ENCODE data around the gene UST.

UST gene

DNA sequence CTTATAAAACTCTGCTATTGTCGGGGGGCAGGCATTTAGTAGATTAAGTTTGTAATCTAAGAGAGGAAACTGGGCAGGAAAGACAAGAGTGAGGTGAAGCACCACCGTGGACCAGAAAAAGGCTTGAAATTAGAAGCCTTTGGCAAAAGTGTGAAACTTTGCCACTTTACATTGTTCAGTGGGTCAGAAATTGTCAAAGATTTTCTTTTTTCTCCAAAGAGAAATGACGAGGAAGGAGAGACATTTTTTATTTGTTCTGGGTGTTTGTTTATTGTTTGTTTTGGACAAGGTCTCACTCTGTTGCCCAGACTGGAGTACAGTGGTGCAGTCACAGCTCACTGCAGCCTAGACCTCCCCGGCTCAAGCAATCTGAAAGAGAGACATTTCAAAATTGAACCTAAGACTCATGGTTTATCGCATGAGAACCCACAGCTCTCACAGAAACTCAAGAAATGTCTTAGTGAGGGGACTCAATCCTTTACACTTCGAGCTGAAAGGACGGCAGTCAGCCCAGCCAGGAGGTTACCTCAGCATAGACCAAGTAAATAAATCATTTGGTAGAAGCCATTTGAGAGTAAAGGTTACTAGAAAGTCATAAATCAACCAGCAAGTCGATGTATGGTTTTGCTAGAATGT lies 307.8 kb downstream of the UST start:
- Histone ChIP-seq H3K36me3 (ENCODE audit: control insufficient read depth, insufficient read depth, low read length) (no peaks in the 10 kb centered on the region), H3K27ac (ENCODE audit: low read depth, low read length, severe bottlenecking) (no peak overlapping the region), H3K9me3 (ENCODE audit: control insufficient read depth, low read length) (no peaks in the 10 kb centered on the region), H3K4me3 (ENCODE audit: extremely low read depth, insufficient read depth, low read length, poor library complexity, severe bottlenecking) (no peak overlapping the region), H3K4me1 (ENCODE audit: control insufficient read depth, insufficient read depth, low read length, poor library complexity, severe bottlenecking) (peaks cover 10% of the 10 kb centered on the region)
- WGBS, 2 experiments (ENCODE audit: insufficient coverage in 2 of 2), result 87 to 94% methylated on average over 3 to 4 of the region's 8 CpGs

DNA sequence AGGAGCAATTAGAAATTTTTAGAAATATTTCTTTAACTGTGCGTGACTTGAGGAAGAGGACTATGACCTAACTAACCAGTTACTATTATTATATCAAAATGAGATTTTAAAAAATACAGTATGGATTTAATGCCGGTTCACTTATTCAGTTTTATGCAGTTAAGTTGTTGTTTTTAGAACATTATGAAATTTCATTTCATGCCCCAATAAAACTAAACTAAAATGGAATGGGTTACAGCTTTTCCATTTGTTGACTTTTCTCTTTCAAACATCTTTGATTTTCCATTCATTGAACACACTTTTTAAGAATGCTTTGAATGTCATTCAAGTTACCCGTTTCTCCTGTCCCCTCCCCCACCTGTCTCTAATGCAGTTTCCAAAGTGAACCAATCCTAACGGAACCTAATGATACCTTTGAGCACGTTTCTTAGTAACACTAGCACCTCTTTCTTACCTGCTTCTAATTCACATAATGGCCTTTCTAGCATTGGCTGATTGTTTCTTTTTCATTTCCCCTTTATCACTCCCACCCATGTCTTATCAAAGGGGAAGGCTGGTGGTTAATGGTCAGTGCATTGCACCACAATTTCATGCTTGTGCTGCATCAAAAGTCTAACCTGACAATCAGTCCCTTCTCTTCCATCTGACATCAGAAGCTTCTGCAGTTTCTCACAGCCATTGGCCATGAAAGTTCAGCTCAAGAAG lies 308.5 kb downstream of the UST start:
- Histone ChIP-seq H3K9me3 (ENCODE audit: control insufficient read depth, low read length) (no peaks in the 10 kb centered on the region), H3K36me3 (ENCODE audit: control insufficient read depth, insufficient read depth, low read length) (no peaks in the 10 kb centered on the region), H3K27ac (ENCODE audit: low read depth, low read length, severe bottlenecking) (no peak overlapping the region), H3K4me3 (ENCODE audit: extremely low read depth, insufficient read depth, low read length, poor library complexity, severe bottlenecking) (no peak overlapping the region), H3K4me1 (ENCODE audit: control insufficient read depth, insufficient read depth, low read length, poor library complexity, severe bottlenecking) (peaks cover 13% of the 10 kb centered on the region)
- 78 to 82% methylated on average over 3 of the region's 5 CpGs for WGBS, 2 experiments (ENCODE audit: insufficient coverage in 2 of 2)

DNA sequence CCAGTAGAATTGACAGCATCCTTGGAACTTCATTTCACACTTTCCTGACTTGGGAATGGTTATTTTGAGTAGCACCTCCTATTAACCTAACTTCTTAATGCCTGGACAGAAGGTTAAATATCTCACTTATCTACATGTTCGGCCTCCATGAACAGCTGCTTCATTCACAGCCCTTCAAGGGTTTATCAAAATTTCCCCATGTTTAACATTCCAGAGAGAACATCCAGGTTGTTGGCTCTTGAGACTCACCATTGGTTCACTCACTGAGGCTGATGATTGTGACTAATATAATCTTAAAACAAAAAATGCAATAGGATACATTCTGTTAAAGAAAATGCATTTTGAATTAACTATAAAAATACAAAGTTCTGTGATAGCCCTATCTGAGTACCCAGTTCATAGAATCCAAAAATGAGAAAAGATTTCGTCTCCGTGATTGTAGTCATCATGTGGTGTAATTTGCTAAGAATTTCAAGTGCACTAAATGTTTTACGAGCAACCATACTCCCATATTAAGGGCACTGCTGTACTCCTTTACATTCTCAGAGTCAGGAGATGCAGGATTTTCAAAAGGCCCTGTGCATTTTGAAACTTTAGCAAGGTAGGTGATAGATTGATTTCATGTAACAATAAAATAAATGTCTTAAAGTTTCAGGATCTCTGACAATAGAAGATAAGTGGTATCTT lies 310.1 kb downstream of the UST start:
- H3K4me3 ChIP-seq (ENCODE audit: extremely low read depth, insufficient read depth, low read length, poor library complexity, severe bottlenecking), result no peak overlapping the region
- no peaks in the 10 kb centered on the region for H3K36me3 ChIP-seq (ENCODE audit: control insufficient read depth, insufficient read depth, low read length)
- H3K27ac ChIP-seq (ENCODE audit: low read depth, low read length, severe bottlenecking), result no peak overlapping the region
- WGBS, 2 experiments (ENCODE audit: insufficient coverage in 2 of 2), result 100% methylated on average over 1 to 3 of the region's 4 CpGs
- no peaks in the 10 kb centered on the region for H3K9me3 ChIP-seq (ENCODE audit: control insufficient read depth, low read length)
- peaks cover 13% of the 10 kb centered on the region for H3K4me1 ChIP-seq (ENCODE audit: control insufficient read depth, insufficient read depth, low read length, poor library complexity, severe bottlenecking)

DNA sequence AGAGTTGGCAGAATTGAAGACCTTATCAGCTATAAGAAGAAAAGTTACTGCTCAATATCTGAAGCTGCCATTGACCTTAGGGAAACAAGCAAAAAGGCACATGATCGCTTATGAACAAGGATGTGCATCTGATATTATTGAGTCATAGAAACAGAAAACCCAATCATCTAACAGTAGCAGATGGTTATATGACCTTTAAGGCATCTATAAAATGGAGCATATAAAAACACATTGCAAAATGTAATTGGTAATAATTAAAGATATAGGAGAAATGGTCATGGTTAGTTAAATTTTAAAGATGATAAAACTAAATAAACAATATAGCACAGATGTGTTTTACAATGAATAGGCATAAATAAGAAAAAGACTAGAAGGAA lies 310.6 kb downstream of the UST start:
- no peak overlapping the region for H3K27ac ChIP-seq (ENCODE audit: low read depth, low read length, severe bottlenecking)
- H3K4me3 ChIP-seq (ENCODE audit: extremely low read depth, insufficient read depth, low read length, poor library complexity, severe bottlenecking), result no peak overlapping the region
- WGBS, 2 experiments (ENCODE audit: insufficient coverage in 2 of 2), result no CpG with 5 or more reads among the region's 1 CpG
- no peaks in the 10 kb centered on the region for H3K36me3 ChIP-seq (ENCODE audit: control insufficient read depth, insufficient read depth, low read length)
- H3K4me1 ChIP-seq (ENCODE audit: control insufficient read depth, insufficient read depth, low read length, poor library complexity, severe bottlenecking), result peaks cover 13% of the 10 kb centered on the region
- H3K9me3 ChIP-seq (ENCODE audit: control insufficient read depth, low read length), result no peaks in the 10 kb centered on the region

DNA sequence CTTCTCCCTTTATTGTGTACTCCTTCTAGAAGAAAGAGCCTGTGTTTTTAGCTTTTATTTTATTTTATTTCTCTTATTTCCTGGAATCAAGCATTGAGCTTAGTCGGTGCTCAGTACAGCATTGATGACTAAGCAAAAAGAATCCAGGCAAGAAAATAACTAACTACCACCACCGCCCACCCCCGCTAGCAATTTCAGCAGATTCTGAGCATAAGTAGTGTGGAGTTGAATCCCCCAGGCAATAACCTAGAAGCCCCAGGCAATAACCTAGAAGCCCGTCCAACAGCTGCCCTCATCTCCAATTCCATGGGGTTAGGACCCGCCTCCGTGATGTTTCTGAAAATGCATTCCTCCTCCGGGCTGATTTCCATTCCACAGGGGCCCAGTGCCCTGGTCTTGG lies 312.7 kb downstream of the UST start:
- H3K4me1 ChIP-seq (ENCODE audit: control insufficient read depth, insufficient read depth, low read length, poor library complexity, severe bottlenecking), result peaks cover 16% of the 10 kb centered on the region
- 77 to 82% methylated on average over 4 to 5 of the region's 7 CpGs for WGBS, 2 experiments (ENCODE audit: insufficient coverage in 2 of 2)
- no peaks in the 10 kb centered on the region for H3K36me3 ChIP-seq (ENCODE audit: control insufficient read depth, insufficient read depth, low read length)
- no peak overlapping the region for H3K4me3 ChIP-seq (ENCODE audit: extremely low read depth, insufficient read depth, low read length, poor library complexity, severe bottlenecking)
- no peak overlapping the region for H3K27ac ChIP-seq (ENCODE audit: low read depth, low read length, severe bottlenecking)
- no peaks in the 10 kb centered on the region for H3K9me3 ChIP-seq (ENCODE audit: control insufficient read depth, low read length)

DNA sequence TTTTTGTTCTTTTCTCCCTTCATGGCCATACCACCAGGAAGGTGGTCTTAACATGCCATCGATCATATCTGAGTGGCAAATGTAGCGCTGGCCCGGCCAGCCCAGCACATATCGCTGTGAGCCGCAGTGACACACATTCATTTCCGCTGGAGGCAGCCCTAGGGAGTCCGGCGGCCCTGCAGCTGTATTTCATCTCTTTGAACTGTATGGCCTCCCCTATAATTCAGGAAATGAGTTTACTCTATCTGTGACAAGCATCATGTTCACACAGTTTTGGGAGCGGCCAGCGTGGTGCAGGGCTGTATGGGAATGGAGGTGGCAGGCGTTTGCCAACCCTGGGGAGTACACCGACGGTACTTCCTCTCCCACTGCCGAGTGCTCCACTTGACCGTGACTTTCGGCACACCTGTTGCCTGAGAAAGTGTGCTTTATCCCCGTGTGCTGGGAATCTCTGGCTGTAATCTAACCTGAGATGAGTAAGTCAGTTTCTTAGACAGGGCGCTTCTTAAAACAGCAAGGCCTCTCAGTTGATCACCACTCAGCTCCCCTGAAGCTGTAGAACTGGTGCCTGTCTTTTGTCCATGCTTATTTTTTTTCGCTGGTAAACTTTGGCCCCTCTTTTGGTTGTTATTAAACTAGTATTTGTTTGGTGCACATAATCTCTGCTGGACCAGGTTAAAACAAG lies 313.6 kb downstream of the UST start:
- Histone ChIP-seq H3K36me3 (ENCODE audit: control insufficient read depth, insufficient read depth, low read length) (no peaks in the 10 kb centered on the region), H3K27ac (ENCODE audit: low read depth, low read length, severe bottlenecking) (peak overlapping the region; percentile 4), H3K4me1 (ENCODE audit: control insufficient read depth, insufficient read depth, low read length, poor library complexity, severe bottlenecking) (peaks cover 16% of the 10 kb centered on the region), H3K4me3 (ENCODE audit: extremely low read depth, insufficient read depth, low read length, poor library complexity, severe bottlenecking) (no peak overlapping the region), H3K9me3 (ENCODE audit: control insufficient read depth, low read length) (no peaks in the 10 kb centered on the region)
- WGBS, 2 experiments (ENCODE audit: insufficient coverage in 2 of 2), result 95 to 97% methylated on average over 16 to 18 of the region's 19 CpGs

DNA sequence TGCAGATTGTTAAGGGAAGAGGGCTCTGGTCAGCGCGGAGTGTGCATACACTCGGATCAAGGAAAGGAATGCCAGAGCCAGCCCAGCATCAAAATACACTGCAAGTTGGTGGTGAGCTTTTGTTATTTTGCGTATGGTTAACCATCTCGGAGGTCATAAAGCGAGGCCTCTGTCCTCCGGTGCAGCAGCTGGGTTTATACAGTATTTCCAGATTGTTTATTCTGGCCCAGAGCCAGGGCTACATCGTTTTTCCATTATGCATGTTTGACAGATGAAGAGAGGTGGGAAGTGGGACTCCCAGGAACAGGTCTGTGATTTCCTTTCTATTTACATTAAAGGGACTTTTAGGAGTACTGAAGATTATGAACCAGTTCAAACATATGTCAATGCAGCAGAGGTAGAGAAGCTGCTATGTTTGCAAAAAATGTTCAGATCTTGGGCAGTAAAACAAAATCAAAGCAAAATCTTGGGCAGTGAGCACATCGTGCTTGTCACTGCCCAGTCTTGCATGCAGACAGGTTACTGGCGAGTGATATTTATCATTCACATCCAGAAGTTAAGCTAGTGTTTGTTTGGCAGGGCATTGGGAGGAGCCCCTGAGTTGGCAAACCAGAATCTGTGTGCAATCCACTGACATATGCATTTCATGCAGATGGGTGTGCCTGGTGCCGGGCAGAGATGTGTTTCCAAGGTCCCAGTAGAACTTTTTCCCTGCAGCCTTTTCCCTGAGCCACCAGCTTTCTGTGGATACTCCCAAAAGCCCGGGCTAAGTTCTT lies 314.3 kb downstream of the UST start:
- H3K27ac ChIP-seq (ENCODE audit: low read depth, low read length, severe bottlenecking), result peak overlapping the region; percentile 4
- H3K36me3 ChIP-seq (ENCODE audit: control insufficient read depth, insufficient read depth, low read length), result no peaks in the 10 kb centered on the region
- no peak overlapping the region for H3K4me3 ChIP-seq (ENCODE audit: extremely low read depth, insufficient read depth, low read length, poor library complexity, severe bottlenecking)
- no peaks in the 10 kb centered on the region for H3K9me3 ChIP-seq (ENCODE audit: control insufficient read depth, low read length)
- H3K4me1 ChIP-seq (ENCODE audit: control insufficient read depth, insufficient read depth, low read length, poor library complexity, severe bottlenecking), result peaks cover 16% of the 10 kb centered on the region
- 97 to 98% methylated on average over 9 to 11 of the region's 12 CpGs for WGBS, 2 experiments (ENCODE audit: insufficient coverage in 2 of 2)

DNA sequence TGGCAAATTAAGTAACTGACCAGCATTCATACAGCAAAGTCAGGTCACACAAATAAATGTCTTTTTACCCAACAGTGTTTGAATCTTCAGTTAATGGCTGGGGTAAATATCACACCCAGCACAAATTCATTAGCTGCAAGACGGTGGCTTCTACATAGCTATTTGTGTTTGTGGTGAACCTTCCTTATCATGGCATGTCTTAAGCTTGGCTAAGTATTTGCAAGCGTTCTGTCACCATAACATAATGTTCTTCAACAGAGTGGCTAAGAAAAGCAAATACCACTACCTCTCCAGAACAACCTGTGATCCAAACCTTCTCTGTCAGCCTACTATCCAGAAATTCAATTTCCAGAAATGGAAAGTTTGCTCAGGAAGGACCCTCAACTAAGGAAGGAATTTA lies 315.1 kb downstream of the UST start:
- Histone ChIP-seq H3K36me3 (ENCODE audit: control insufficient read depth, insufficient read depth, low read length) (no peaks in the 10 kb centered on the region), H3K4me3 (ENCODE audit: extremely low read depth, insufficient read depth, low read length, poor library complexity, severe bottlenecking) (no peak overlapping the region), H3K27ac (ENCODE audit: low read depth, low read length, severe bottlenecking) (no peak overlapping the region), H3K9me3 (ENCODE audit: control insufficient read depth, low read length) (no peaks in the 10 kb centered on the region), H3K4me1 (ENCODE audit: control insufficient read depth, insufficient read depth, low read length, poor library complexity, severe bottlenecking) (peaks cover 16% of the 10 kb centered on the region)
- WGBS, 2 experiments (ENCODE audit: insufficient coverage in 2 of 2), result no CpG with 5 or more reads among the region's 2 CpGs

DNA sequence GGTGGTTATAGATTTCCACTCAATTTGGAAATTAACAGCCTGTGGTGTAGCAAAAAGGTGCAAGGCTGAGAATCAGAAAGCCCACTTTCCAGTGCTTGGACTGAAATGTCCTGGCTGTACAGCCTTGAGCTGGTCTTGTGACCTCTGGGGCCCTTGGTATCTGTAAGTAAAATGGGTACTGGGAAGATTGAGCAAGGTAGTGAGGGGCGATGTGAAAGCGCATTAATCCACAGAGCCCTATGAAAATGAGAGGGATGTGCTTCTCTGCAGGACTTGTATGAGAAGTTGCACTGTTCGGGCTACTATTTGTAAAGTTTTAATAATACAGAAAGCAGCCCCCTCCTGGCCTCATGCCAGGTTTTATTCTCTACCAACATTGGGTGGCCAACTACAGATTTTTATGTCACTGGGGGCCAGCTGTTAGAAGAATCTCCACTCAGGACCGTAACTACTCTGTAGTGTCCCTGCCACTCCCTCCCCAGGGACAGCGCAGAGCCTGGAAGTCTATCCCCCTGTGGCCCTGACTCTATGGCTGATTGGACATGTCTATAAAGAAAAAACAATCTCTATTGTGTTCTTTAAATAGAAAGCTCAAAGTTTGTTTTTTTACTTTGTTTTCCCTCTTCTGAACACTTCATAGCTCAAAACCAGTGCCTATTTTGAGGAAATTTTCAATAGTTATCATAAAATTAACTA lies 316.0 kb downstream of the UST start:
- H3K9me3 ChIP-seq (ENCODE audit: control insufficient read depth, low read length), result no peaks in the 10 kb centered on the region
- WGBS, 2 experiments (ENCODE audit: insufficient coverage in 2 of 2), result 93% methylated on average over 3 of the region's 5 CpGs; no CpG with 5 or more reads in 1 of the 2 experiments
- H3K36me3 ChIP-seq (ENCODE audit: control insufficient read depth, insufficient read depth, low read length), result no peaks in the 10 kb centered on the region
- H3K4me1 ChIP-seq (ENCODE audit: control insufficient read depth, insufficient read depth, low read length, poor library complexity, severe bottlenecking), result peaks cover 16% of the 10 kb centered on the region
- no peak overlapping the region for H3K4me3 ChIP-seq (ENCODE audit: extremely low read depth, insufficient read depth, low read length, poor library complexity, severe bottlenecking)
- no peak overlapping the region for H3K27ac ChIP-seq (ENCODE audit: low read depth, low read length, severe bottlenecking)

DNA sequence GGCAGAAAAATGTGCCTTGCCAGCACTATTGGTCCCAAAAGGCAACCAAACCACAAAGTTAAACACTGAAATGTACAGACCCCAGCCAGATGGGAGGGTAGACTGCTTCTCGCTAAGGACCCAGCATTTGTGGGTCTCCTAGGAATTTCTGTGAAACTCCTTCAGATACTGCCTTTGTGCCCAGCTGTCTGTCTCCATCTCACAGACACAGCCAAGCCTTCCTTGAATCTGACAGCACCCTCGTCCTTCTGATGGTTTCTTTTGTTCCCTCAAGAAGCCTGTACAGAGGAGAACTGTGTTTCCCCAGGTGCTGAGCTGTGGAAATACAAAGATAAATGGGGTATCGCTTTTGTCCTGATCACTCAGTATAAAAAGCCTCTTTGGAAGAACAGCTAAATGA lies 316.6 kb downstream of the UST start:
- Histone ChIP-seq H3K9me3 (ENCODE audit: control insufficient read depth, low read length) (no peaks in the 10 kb centered on the region), H3K4me1 (ENCODE audit: control insufficient read depth, insufficient read depth, low read length, poor library complexity, severe bottlenecking) (peaks cover 16% of the 10 kb centered on the region), H3K4me3 (ENCODE audit: extremely low read depth, insufficient read depth, low read length, poor library complexity, severe bottlenecking) (no peak overlapping the region), H3K36me3 (ENCODE audit: control insufficient read depth, insufficient read depth, low read length) (no peaks in the 10 kb centered on the region), H3K27ac (ENCODE audit: low read depth, low read length, severe bottlenecking) (no peak overlapping the region)
- 79 to 87% methylated on average over 2 to 3 of the region's 3 CpGs for WGBS, 2 experiments (ENCODE audit: insufficient coverage in 2 of 2)
